H9 (cell line): Measurements from ENCODE around the gene ZBED1. TPM values are rescaled to one million over a fixed set of nuclear protein-coding genes. Genes with fewer than 3 reads are reported as not detected.

Experiments used
- DNase-seq: peaks from one replicate; pipeline ENCODE4 v3.0.0-alpha.2; 2017
- H2AFZ ChIP-seq: one replicate; pipeline ENCODE4 v1.6.1; 2013; ENCODE audit warnings: mild to moderate bottlenecking, low read length, control low read depth, moderate library complexity
- H2AK5ac ChIP-seq: 2 replicates; pipeline ENCODE4 v1.6.1; 2013; ENCODE audit warnings: low read length, control low read depth, mixed read lengths; ENCODE audit not compliant: insufficient read length
- H2BK120ac ChIP-seq: one replicate; pipeline ENCODE4 v1.6.1; 2013; ENCODE audit warnings: low read depth, mild to moderate bottlenecking, low read length, control low read depth, inconsistent platforms; ENCODE audit not compliant: poor library complexity, severe bottlenecking
- H2BK12ac ChIP-seq: 2 replicates; pipeline ENCODE4 v1.6.1; 2013; ENCODE audit warnings: low read length, control low read depth, mixed read lengths, low read depth; ENCODE audit not compliant: insufficient read length
- H2BK15ac ChIP-seq: 2 replicates; pipeline ENCODE4 v1.6.1; 2013; ENCODE audit warnings: low read depth, low read length, control low read depth
- H2BK20ac ChIP-seq: one replicate; pipeline ENCODE4 v1.6.1; 2013; ENCODE audit warnings: low read depth, mild to moderate bottlenecking, low read length, control low read depth, inconsistent platforms; ENCODE audit not compliant: poor library complexity, severe bottlenecking
- H2BK5ac ChIP-seq: 2 replicates; pipeline ENCODE4 v1.6.1; 2013; ENCODE audit warnings: low read length, control low read depth, mixed read lengths; ENCODE audit not compliant: insufficient read length
- H3K14ac ChIP-seq: 2 replicates; pipeline ENCODE4 v1.6.1; 2013; ENCODE audit warnings: low read length, control low read depth; ENCODE audit not compliant: insufficient read depth
- H3K18ac ChIP-seq: 2 replicates; pipeline ENCODE4 v1.6.1; 2013; ENCODE audit warnings: low read depth, mild to moderate bottlenecking, mixed read lengths, low read length, control low read depth; ENCODE audit not compliant: insufficient read length
- H3K23ac ChIP-seq: 2 replicates; pipeline ENCODE4 v1.6.1; 2013; ENCODE audit warnings: low read length, control low read depth, mixed read lengths, low read depth; ENCODE audit not compliant: insufficient read length
- H3K23me2 ChIP-seq: 2 replicates; pipeline ENCODE4 v1.6.1; 2013; ENCODE audit warnings: low read depth, mild to moderate bottlenecking, mixed read lengths, low read length, control low read depth; ENCODE audit not compliant: insufficient read length, poor library complexity, severe bottlenecking
- H3K27ac ChIP-seq: 2 replicates; pipeline ENCODE4 v1.5.1; 2013; ENCODE audit warnings: low read length, control low read depth, mixed read lengths, low read depth; ENCODE audit not compliant: insufficient read length
- H3K27me3 ChIP-seq: 2 replicates; pipeline ENCODE4 v1.6.1; 2013; ENCODE audit warnings: low read length, control low read depth, inconsistent platforms; ENCODE audit not compliant: insufficient read depth
- H3K4ac ChIP-seq: 2 replicates; pipeline ENCODE4 v1.6.1; 2013; ENCODE audit warnings: low read depth, mild to moderate bottlenecking, control low read depth, inconsistent platforms, low read length, moderate library complexity
- H3K4me1 ChIP-seq: 2 replicates; pipeline ENCODE4 v1.6.1; 2013; ENCODE audit warnings: low read length, control low read depth, inconsistent platforms; ENCODE audit not compliant: insufficient read depth
- H3K4me2 ChIP-seq: 2 replicates; pipeline ENCODE4 v1.6.1; 2013; ENCODE audit warnings: low read length, control low read depth, mixed read lengths; ENCODE audit not compliant: insufficient read length, insufficient read depth
- H3K56ac ChIP-seq: 2 replicates; pipeline ENCODE4 v1.6.1; 2013; ENCODE audit warnings: low read depth, mild to moderate bottlenecking, mixed read lengths, low read length, control low read depth; ENCODE audit not compliant: insufficient read length
- H3K79me1 ChIP-seq: 2 replicates; pipeline ENCODE4 v1.6.1; 2013; ENCODE audit warnings: low read depth, mild to moderate bottlenecking, moderate library complexity, low read length, control low read depth, inconsistent platforms; ENCODE audit not compliant: insufficient read depth, poor library complexity, severe bottlenecking
- H3K79me2 ChIP-seq: 2 replicates; pipeline ENCODE4 v1.6.1; 2013; ENCODE audit warnings: low read length, control low read depth, inconsistent platforms; ENCODE audit not compliant: insufficient read depth
- H3K9ac ChIP-seq: 2 replicates; pipeline ENCODE4 v1.6.1; 2013; ENCODE audit warnings: low read length, control low read depth, mixed read lengths; ENCODE audit not compliant: insufficient read length; ENCODE audit errors: extremely low read depth
- H3K9me3 ChIP-seq: one replicate; pipeline ENCODE4 v1.6.1; 2013; ENCODE audit warnings: low read depth, low read length, inconsistent platforms; ENCODE audit not compliant: control insufficient read depth
- H3T11ph ChIP-seq: one replicate; pipeline ENCODE4 v1.6.1; 2013; ENCODE audit warnings: mild to moderate bottlenecking, low read length, control low read depth, inconsistent platforms
- H4K20me1 ChIP-seq: one replicate; pipeline ENCODE4 v1.6.1; 2013; ENCODE audit not compliant: control insufficient read depth, insufficient read length, insufficient read depth
- H4K5ac ChIP-seq: 2 replicates; pipeline ENCODE4 v1.6.1; 2013; ENCODE audit warnings: low read depth, mild to moderate bottlenecking, mixed read lengths, low read length, control low read depth; ENCODE audit not compliant: insufficient read length
- H4K8ac ChIP-seq: replicated peaks from 2 replicates; pipeline ENCODE4 v1.6.1; 2013; ENCODE audit warnings: low read length, control low read depth, mixed read lengths, low read depth; ENCODE audit not compliant: insufficient read length
- H4K91ac ChIP-seq: 2 replicates; pipeline ENCODE4 v1.6.1; 2013; ENCODE audit warnings: low read depth, mild to moderate bottlenecking, moderate library complexity, mixed read lengths, low read length, control low read depth; ENCODE audit not compliant: insufficient read length
- H3K27ac Mint-ChIP-seq, 3 experiments: 2 replicates in 2 of 3; 3 replicates in 1 of 3; pipeline ENCODE4 v1.8.0; 2020 to 2021; ENCODE audit warnings: mixed read lengths in 3 of 3, mild to moderate bottlenecking in 1 of 3, moderate library complexity in 1 of 3
- H3K27me3 Mint-ChIP-seq: 2 replicates; pipeline ENCODE4 v1.8.0; 2021; ENCODE audit warnings: low read depth, mild to moderate bottlenecking, moderate library complexity, mixed read lengths
- H3K36me3 Mint-ChIP-seq, 3 experiments: 2 replicates in 2 of 3; 3 replicates in 1 of 3; pipeline ENCODE4 v1.8.0; 2020 to 2021; ENCODE audit warnings: low read depth in 3 of 3, mixed read lengths in 3 of 3; ENCODE audit not compliant: insufficient read depth in 1 of 3
- H3K4me1 Mint-ChIP-seq, 2 experiments: 2 replicates each; pipeline ENCODE4 v1.8.0; 2020; ENCODE audit warnings: mixed read lengths in 2 of 2
- H3K4me3 Mint-ChIP-seq, 2 experiments: 2 replicates in 1 of 2; 3 replicates in 1 of 2; pipeline ENCODE4 v1.8.0; 2020 to 2021; ENCODE audit warnings: mild to moderate bottlenecking in 2 of 2, mixed read lengths in 2 of 2, moderate library complexity in 1 of 2
- H3K9me3 Mint-ChIP-seq, 2 experiments: 2 replicates in 1 of 2; 3 replicates in 1 of 2; pipeline ENCODE4 v1.8.0; 2020; ENCODE audit warnings: mild to moderate bottlenecking in 2 of 2, mixed read lengths in 2 of 2, moderate library complexity in 1 of 2
- CTCF ChIP-seq: fragments of 200-600 bp; sonication (generic); conservative IDR thresholded peaks from 3 replicates; pipeline ENCODE4 v1.8.0; 2021; ENCODE audit warnings: antibody characterized with exemption, mild to moderate bottlenecking
- WGBS: extraction: QIAGEN DNeasy Blood & Tissue Kit; methylation state at CpG from one replicate; pipeline ENCODE4 v1.1.7; 2013; ENCODE audit warnings: missing lambda C conversion rate, low lambda C conversion rate, mixed read lengths; ENCODE audit not compliant: insufficient read length; ENCODE audit errors: extremely low coverage; 5-methylcytosine and 5-hydroxymethylcytosine counted together
- total RNA-seq: library from RNA; stranded (reverse); gene quantifications from 2 replicates; pipeline ENCODE4 v1.2.1, GENCODE V29; 2021

Gene ZBED1
- total RNA-seq, 1 experiment from 2014 or later, result 61.1 TPM

- Mint-ChIP-seq H3K4me3 (no peak overlapping the region), H3K9me3 (no peaks in the 10 kb centered on the region), H3K27me3 (no peaks in the 10 kb centered on the region), H3K27ac (no peak overlapping the region), H3K4me1 (peaks cover 20 to 21% of the 10 kb centered on the region in 2 experiments), H3K36me3 (no peaks in the 10 kb centered on the region)
- H4K8ac ChIP-seq, result no peak overlapping the region
- H2BK12ac ChIP-seq, result no peak overlapping the region
- H3K4ac ChIP-seq, result no peak overlapping the region
- no peak overlapping the region for H2AFZ ChIP-seq
- H3T11ph ChIP-seq, result no peak overlapping the region
- H3K23ac ChIP-seq, result no peak overlapping the region
- H3K18ac ChIP-seq, result no peak overlapping the region
- H3K79me2 ChIP-seq, result no peaks in the 10 kb centered on the region
- no peaks in the 10 kb centered on the region for H3K79me1 ChIP-seq
- H4K20me1 ChIP-seq, result no peaks in the 10 kb centered on the region
- no peak overlapping the region for H3K14ac ChIP-seq
- H2BK5ac ChIP-seq, result no peak overlapping the region
- no peaks in the 10 kb centered on the region for H3K9me3 ChIP-seq
- H2BK20ac ChIP-seq, result no peak overlapping the region
- no peaks in the 10 kb centered on the region for H3K4me1 ChIP-seq
- no peak for TF ChIP-seq CTCF
- no CpG with 5 or more reads among the region's 6 CpGs for WGBS
- no peak overlapping the region for H3K9ac ChIP-seq
- H2BK15ac ChIP-seq, result no peak overlapping the region
- no peak overlapping the region for H4K91ac ChIP-seq
- no peaks in the 10 kb centered on the region for H3K23me2 ChIP-seq
- no peak overlapping the region for H3K27ac ChIP-seq
- no peaks in the 10 kb centered on the region for H3K27me3 ChIP-seq
- DNase-seq, result no peak
- H3K4me2 ChIP-seq, result no peak overlapping the region
- no peak overlapping the region for H2BK120ac ChIP-seq
- H4K5ac ChIP-seq, result no peak overlapping the region
- H2AK5ac ChIP-seq, result no peak overlapping the region
- no peak overlapping the region for H3K56ac ChIP-seq
These were observed 16.3 kb upstream of the ZBED1 start for GRCh38 chrX:2517055-2517454.
